Activated CD4-positive, alpha-beta T cell treated with anti-CD3 and anti-CD28 coated beads, Interleukin-10, Interleukin-2, amounts not matched to agents 100 ng/mL and 50 ng/mL, durations not matched to agents 16 hours and 8 hours (primary cell): ENCODE results near the gene BANF2.
"Not testable (repeated sequence)": the region's sequence is repeated elsewhere in the genome, so short reads cannot be mapped to it uniquely, and the experiment has no call there.

ENCODE experiments used
- DNase-seq: peaks from one replicate; pipeline ENCODE4 v3.0.0-alpha.2; 2020

BANF2 gene

DNA sequence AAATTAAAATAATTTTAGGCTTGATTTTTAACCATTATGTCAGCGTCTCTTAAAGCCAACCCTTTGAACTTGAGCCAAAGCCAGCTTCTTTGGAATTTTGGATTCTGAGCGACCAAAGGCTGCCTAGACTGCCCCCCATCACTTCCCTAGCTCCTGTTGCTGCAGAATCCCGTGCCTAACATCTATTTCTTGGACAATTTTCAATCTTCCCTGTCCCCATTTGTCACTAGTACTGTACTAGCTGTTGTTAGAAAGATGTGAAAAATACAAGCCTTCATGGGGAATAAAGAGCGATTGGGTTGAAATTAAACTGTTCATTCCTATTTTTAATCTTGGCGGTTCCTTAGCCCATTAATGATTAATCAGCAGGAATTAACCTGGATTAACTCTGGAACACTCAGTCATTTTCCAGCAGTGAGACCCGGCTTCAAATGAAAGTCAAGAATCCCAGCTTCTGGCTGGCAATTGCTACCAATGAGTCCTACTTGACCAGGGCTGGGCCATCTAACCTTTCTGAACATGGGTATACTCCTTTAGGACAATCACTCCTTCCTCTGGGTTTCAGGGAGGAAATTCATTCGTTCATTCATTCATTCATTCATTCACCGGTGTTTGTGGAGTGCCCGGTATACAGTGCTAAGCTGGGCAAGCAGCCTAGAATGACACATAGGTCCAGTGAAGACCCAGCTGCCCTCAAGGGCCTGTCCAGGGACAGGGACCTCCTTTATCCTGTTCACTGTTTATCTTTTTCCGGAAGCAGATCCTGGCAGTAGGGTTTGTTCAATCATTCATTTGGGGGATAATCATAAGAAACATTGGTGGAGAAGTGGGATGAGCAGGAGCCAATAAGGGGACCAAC is 16.3 kb upstream of the BANF2 start:
- no peak for DNase-seq

DNA sequence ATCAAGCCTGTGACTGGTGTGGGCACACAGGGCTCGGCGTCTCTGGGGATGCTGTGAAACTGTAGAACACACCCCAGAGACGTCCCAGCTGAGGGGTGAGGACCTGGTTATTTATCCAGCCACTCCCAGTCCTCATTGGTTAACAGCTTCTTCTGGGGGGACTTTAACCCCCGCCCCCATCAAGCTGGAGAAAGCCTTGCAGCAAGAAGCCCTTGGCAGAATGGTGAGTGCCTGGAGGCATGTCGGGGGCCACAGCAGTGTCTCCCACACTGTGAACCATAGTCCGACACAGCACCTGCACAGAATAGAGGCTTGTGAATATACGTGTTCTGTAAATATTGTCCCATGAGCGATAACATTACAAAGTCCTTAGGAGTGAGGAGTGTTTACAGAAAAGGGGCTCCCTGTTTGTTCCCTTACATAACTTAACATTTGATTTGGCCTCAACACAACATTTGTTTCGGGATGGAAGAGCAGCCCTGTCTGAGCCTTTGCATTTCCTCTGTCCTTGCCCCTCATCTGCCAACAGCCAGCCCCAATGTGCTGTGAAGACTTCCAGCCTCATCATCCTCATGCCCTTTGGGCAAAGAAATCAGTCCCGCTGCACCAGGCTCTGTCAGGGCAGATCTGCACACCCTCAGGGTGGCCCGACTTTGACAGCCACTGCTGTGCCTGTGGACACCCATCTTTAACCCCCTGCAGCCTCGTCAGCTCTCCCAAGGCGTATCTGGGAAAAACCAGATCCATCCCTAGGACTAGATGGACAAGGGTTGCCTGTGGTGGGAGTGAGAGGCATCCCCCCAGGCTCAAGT is 15.5 kb upstream of the BANF2 start:
- no peak for DNase-seq

DNA sequence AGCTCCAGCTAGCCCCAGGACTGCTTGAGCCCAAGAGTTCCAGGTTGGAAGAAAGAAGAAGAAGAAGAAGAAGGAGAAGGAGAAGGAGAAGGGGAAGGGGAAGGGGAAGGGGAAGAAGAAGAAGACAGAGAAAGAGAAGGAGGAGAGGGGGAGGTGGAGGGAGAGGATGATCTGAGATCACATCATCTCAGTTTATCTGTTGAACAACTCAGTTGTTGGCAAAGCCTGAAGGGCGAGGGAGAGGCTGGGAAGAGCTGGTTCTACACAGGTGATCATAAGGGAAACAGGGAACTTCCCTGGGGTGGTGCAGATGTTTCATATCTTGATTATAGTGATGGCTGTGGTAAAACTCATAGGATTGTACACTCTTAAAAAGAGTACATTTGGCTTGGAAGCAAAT is 14.6 kb upstream of the BANF2 start:
- DNase-seq, result no peak

DNA sequence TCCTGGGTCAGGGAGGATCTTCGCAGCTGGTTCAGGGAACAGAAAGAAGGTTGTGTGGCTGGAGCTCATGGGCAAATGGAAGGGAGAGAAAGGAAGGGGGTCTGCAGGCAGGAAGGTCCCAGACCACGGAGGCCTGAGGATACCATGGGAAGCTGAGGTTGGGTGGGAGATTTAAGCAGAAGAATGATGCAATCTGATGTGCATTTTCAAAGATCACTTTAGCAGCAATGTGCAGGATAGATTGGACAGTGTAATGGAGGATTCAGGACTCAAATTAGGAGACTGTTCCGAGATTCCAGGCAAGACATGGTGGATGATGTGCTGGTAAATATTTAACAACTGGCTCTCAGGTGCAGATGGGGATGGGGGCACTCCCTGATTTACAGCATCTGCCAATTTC is 12.0 kb upstream of the BANF2 start:
- DNase-seq, result no peak

DNA sequence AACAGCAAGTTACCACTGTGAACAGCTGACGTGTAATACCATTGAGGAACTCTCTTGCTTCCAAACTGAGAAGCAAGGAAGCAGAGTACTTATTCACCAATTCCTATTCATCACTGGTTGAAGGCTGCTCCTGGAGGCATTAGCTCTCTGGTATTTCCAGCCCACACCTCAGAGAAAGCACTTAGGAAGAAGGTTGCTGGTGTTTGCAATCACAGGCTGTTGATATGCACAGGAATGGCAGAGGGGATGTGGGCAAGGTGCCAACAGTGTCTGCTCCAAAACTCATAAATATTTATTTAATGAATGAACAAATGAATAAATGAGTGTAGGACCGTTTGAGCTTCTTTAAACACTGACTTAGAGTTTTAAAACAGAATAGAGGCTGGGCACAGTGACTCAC is 10.8 kb upstream of the BANF2 start:
- DNase-seq, result no peak

DNA sequence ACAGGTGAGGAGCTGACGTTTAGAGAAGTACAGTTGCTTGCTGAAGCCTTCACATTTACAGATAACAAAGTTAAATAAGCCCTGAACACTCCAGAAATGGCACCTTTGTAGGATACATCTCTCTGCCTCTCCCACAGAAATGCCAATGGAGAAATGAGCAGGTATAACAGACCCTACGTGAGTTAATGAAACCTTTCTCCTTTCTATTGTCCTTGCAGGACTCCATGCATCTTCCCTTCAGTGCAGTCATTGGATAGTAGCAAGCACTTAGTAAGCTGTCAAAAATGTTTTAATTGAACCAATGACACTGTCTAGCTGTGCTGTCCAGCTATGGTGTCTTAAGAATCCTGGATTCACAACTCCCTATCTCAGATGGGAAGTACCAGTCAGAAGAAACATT is 9.6 kb upstream of the BANF2 start:
- no peak for DNase-seq

DNA sequence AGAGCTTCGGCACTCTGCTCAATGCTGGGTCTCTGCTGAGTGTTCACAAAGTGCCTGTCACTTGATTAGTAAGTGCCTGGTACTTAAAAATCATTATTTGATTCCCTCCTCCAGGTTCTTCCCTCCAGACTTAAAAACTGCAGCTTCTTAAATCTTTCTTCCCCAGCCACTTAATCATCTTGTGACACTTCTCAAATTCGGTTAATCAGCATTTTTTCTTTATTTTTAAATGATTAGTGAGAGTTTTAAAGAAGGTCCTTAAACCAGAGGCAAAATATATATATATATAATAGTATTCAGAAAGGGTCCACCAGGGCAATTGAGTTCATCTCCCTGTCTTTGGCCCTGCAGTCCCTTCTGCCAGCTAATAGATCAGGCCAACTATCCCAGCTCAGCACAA is 8.0 kb upstream of the BANF2 start:
- no peak for DNase-seq

DNA sequence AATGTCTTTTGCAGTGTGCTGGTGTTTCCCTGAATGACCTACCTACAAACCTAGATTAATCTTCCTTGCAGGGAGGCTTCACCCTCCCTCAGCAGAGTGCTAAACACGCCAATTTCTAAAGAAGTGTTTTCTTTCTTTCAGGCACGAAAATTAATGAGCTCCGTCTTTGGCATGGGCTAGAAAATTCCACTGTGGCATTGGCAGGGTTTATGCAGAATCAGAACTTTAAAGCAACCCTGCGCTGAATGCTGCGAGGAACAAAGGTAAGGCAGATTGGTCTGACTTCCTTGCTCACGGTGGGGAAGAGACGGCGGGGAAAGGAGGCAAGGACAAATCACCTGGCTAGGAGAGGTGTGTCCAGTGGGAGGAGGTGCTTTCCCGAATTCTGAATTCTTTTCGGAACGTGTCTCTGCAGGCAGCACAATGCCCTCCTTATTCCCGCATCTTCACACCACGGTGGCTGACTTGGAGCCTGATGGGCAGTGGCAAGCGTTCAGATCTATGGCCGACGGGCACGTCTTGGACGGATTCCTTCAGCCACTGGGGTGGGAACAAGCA is 6.2 kb upstream of the BANF2 start:
- no peak for DNase-seq

DNA sequence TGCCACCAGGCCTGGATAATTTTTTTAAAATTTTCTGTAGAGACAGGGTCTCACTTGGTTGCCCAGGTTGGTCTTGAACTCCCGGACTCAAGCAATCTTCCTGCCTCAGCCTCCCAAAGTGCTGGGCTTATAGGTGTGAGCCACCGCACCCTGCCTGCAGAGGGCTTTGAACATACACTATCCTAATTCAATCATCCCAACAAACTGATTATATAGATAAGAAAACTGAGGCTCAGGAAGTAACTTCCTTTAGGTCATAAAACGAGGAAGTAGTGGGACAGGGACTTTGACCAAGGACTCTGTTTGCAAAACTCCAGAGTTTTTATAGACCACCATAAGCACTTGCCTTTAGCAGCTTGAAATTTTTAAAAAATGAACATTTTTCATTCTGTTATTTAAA is 5.0 kb upstream of the BANF2 start:
- no peak for DNase-seq

DNA sequence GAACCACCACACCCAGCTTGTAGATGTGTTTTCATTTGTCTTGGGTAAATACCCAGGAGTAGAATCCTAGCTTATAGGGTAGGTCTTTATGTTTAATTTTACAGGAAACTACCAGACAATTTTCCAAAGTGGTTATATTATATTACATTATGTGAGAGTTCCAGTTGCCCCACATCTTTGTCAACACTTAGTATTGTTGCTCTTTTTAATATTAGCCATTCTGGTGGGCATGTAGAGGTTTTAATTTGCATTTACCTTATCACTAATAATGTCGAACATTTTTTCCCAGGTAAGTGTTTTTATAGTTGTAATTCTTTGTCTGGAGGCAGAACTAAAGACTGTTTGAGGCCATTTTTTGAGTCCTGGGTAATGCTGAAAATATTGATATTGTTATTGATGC is 3.5 kb upstream of the BANF2 start:
- DNase-seq, result no peak

DNA sequence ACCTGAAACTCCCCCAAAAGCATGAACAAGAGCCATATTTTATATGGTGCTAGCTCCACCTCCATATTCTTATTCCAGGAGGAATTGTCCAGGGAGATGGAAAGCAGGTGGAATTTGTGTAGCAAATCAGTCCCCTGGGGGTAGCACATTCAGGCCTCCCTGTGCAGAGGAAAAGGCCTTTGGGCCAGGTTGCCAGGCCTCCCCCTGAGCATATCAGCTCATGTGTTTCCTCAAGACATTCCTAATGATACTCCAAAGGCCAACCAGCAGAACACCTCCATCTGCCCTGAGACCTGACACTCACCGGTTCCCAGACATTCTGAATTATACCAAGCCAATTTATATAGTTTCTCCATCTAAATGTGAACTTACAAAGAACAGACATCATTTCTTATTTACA is 2.6 kb upstream of the BANF2 start:
- no peak for DNase-seq

DNA sequence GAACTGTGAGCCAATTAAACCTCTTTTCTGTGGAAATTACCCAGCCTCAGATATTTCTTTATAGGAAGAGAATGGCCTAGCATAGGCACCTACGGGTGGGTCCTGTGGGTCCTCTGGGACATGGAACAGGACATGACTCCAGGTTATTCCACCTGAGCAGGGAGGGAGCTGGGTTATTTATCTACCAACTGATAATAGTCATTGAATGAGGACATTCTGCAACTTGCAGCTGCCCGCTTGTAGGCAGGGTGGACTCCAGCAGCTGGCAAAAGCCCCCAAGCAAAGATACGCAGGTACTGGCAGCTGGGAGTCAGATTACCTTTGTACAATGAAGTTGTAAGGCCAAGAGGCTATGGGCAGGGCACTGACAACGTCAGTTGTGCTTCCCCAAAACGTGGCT is 1.4 kb upstream of the BANF2 start:
- no peak for DNase-seq

DNA sequence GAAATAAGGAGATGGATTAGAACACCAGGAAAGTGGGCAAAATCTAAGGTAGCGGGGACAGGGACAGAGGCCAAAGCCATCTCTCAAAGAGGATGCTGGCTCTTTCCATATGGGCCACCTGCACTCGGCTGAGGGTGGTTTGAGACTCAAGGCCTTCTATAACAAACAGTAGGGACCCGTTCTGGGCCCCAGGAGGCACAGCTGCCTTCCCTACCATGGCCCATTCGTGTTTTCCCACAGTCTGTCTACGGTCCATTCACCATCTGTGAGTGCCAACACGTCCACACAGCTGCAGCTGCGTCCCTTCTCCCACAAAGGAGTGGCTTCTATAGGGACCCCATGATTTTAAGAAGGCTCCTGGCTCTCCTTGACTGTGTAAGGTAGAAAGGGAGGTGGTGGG is 871 bp downstream of the BANF2 start:
- no peak for DNase-seq

DNA sequence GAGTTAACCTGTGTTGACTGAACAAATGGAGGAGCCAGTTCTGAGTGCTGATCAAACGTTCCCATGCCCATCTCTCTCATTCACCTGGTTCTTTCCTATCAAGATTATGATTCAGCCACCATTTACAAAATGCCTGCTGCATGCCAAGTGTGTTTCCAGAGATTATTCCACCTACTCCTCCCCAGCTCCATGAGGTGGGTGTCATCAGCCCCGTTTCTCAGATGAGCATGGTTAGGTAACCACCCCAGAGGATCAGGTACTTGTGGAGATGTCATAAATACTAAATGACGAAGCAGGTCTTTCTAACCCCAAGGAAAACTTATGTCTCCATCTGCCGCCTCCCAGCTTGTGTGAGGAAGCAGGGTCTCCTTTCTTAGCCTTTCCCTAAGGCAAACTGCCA is 2.1 kb downstream of the BANF2 start:
- no peak for DNase-seq

DNA sequence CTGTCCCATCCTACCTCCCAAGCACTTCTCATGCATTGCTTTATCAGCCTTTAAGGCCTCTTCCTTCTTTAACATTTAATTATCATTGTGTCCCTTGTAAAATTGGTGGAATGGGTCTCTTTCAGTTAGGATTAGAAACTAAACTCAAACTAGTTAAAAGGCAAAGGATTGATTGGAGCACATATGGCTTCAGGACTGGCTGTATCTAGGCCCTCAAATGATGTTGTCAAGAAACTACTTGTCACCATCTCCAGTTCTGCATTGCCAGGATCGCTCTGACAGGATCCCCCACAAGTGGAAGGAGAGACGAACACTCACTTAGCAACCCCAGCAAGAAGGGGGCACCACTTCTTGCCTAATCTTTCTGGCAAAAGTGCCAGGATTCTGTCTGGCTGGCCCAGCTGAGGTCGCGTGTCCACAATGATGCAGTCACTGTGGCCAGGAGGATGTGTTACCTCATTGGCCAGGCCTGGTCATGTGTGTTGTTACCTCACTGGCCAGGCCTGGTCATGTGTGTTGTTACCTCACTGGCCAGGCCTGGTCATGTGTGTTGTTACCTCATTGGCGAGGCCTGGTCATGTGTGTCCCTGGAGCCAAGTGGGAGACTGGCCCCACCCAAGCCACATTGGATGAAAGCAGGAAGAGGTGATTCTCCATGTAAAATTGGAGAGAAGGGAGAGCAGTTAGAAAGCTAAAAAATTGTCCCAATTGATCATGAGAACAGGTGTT is 5.0 kb downstream of the BANF2 start:
- DNase-seq, result no peak

DNA sequence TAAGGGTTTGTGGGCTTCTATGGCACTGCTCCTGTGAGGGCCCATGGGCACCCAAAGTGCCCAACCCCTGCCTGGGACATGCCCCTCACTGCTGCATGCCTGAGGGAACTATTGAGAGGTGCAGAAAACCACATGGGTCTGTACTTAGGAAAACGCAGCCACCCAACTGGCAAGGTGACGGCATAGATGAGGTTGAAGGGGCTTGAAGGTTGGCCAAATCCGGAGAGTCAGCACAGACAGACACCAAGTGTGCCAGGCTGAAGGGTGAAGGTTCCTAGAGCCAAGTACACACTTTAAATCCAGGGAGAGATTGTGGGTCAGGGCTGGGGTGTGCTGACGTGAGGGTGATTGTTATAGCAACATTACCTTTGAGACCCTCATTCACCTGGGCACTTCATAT is 6.2 kb downstream of the BANF2 start:
- no peak for DNase-seq

DNA sequence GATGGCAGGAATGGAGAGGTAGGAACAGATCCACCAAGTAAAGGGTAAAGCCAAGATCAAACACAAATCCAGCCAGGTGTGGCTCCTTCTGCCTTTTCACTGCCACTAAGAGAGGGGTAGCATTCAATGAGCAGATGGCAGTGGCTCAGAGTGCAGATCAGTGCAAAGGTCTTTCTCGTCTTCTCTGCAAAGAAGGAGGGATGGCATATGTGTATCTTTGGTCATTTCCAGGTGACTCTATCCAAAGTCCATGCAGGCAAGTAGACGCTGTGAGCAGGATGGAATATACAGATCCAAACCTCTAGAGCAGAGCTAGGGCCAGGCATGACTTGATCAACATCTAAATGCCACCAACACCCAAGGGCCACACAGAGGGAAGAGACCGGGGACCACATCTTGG is 6.9 kb downstream of the BANF2 start:
- no peak for DNase-seq

DNA sequence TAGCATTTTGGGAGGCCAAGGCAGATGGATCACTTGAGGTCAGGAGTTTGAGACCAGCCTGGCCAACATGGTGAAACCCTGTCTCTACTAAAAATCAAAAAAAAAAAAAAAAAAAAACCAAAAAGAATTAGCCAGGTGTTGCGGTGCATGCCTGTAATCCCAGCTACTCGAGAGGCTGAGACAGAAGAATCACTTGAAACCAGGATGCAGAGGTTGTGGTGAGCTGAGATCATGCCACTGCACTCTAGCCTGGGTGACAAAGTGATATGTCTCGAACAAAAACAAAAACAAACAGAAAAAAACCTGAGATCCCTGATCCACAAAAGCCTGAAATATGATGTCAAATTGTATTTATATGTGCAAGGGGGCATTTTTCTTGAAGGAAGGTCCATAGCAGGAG is 8.2 kb downstream of the BANF2 start:
- DNase-seq, result not testable (repeated sequence)

DNA sequence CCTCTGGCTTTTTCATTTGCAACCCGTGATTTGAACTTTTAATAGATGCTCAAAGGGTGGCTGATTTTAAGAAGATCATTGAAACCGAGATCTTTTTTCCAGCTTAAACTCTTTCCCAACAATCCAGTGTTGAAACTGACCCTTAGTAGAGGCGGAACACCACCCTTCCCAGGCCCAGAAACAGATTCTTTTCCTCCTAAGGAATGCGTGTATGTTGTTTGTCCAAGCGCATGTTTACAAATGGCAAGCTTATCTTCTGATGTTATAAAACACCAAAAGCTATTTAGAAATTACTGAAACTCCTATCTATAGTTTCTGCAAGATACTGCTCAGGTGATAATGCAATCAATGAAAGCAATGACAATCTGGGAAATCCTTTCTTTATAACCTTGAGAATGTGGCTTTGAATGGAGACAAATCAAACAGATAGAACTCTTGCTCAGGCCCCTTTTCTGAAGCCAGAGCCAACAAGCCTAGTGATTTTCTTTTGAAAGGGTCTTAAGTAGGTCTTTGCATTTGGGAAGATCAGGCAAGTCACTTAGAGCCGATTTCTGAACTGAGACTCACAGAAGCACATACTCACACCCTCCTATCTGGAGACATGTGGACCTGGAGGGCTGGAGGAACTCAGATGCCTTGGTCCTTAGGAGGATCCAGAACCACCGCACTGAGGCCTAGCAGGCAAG is 9.1 kb downstream of the BANF2 start:
- no peak for DNase-seq

DNA sequence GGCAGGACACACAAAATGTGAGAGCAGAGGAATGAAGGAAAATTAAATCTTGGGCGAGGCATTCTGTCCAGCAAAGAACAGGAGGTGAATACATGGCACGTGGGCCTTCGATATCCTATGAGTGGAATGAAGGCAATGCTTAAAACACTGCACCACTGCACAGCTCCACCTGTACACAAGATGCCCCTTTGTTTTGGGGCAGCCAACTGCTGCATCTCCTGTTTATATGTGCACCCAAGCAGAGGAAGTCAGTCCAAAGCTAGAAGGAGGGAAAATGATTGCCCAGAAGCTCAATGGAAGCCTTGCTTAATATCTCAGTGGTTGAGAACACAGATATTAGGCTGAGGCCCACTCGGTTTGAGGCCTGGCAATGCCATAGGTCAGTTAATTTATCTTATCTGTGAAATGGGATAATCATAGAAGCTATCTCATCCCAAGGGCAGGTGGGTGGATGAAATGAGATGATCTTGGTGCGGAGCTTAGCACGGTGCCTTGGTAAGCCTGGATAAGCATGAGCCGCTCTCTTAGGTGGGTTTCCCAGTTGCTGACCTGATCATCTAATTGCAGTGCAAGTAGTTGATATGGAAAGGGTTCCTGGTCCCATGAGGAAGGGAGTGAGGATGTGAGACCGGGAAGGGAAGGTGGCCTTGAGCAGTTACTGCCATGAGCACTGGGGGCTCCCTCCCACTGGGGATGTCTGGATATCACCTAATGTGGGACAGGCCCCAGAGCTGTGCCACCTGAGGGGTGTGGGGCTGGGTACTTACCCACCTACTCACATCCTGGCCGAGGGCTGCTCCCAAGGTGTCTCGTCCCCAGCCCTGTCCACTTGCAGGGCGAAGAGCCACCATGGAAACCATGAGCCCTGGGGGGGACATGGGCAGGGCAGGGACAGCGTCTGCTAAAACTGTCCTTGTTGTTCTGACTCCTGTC is 9.9 kb downstream of the BANF2 start:
- DNase-seq, result no peak

DNA sequence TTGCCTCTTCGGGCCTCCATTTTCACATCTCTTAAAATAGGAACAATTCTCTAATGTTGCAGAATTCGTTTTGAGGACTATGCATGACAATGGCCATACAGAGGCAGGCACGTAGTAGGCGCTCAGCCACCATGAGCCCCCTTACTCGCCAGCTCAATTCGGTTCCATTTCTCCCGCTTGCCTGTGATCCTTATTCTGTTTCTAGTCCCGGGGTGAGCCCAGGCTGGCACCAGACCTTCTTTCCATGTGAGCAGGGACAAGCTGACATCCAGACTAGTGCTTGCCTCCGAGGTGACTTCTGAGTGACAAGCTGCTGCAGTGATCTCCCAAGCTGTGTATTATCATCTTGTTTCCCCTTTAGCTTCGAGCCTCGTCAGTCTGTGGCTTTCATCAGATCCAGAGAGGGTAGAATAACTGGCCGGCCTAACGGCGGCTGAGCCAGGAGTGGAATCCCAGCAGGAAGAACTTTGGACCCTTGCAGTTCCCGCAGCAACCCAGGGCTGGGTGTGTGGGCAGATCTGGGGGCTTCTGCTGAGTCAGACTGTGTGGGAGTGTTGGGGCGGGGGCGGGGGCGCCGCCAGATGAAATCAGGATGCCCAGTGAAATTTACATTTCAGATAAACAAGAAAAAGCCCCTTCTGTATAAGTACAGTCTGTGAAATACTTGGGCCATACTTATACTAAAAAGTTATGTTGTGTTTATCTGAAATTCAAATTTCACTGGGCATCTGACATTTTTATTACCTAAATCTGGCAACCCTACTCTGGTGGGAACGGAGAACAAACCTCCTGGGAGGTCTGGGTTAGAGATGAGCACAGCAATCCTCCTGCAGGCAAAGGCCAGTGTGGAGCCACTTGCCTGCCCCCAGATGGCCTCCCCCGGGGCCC is 10.9 kb downstream of the BANF2 start:
- DNase-seq, result no peak
